HG03378 (cell line): ENCODE data around the gene ADAMTSL3.

Experiments
- ATAC-seq: cut with Tn5 transposase; IDR thresholded peaks from one replicate; pipeline ENCODE4 v1.9.1; 2021; ENCODE audit warnings: mild to moderate bottlenecking, moderate library complexity; ENCODE audit not compliant: unreplicated experiment

ADAMTSL3 gene

GRCh38 chr15:83816124-83816883 lies 162.4 kb downstream of the ADAMTSL3 start:
- no peak for ATAC-seq

DNA sequence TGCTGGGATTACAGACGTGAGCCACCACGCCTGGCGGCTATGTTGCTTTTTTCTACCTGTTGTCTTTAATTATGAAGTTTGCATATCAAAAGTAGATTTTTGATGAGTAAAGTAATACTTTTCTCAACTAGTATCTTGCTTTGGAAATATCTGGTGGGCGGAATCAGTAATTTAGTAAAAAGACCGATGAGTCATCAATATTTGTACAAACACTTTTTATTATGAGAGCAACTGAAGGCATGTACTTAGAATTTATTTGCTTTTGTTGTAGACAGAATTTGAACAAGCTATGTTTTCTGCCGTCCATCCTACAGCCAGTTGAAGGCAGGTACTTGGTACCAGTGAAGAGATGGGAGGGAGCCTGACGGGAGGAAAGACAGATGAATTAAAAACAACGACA lies 164.7 kb downstream of the ADAMTSL3 start:
- ATAC-seq: no peak

DNA sequence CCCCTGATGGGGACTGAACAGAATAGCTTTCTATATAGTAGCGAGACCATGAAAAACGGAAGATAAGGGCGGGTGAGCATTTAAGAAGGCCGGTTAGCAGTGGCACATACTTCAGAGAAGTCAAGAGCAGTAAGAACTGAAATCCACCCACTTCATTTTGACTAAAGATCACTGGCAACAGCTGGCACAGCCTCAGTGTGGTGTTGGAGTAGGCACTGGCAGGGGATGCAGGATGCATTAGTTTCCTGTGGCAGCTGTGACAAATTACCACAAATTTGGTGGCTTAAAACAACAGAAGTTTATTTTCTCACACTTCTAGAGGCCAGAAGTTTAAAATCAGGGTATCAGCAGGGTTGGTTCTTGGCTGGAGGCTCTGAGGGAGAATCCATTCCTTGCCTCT lies 176.5 kb downstream of the ADAMTSL3 start:
- no peak for ATAC-seq

DNA sequence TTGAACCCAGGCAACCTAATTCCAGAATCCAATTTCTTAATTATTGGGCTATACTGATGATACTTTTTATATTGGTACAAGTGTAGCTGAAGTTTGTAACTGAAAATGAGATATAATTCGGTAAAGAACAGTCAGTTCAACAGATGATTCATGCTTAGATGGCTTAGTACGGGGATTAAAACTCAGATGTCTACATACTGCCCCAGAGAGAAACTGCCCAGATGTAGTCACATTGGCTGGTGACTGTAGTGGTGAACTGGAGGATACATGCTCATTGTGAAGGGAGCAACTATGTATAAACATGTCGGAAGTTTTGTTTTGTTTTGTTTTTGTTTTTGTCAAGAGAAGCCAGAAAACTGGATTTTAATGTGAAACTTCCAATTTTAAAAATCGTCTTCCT lies 179.6 kb downstream of the ADAMTSL3 start:
- ATAC-seq: no peak

DNA sequence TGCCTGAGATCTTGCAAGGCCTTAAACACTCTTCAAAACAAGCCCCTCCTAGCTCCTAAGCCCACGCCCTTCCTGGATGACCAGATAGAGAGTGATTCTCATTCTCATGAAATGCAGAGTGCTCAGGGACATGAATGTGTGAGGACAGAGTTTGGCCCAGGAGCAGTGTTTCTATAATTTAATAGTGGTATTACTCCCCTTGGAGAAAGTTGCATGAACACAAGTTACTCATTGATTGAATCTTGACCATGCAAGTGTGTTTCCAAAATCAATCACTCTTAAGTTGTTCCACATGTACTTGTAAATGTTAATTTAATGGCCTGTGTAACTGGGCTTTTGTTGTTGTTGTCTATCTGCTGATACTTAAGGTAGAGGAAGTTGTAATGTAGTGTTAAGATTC lies 181.6 kb downstream of the ADAMTSL3 start:
- ATAC-seq: no peak

- ATAC-seq: no peak
Measured at GRCh38 chr15:83837945-83838571, 184.1 kb downstream of the ADAMTSL3 start.

- ATAC-seq: no peak
Measured at GRCh38 chr15:83838763-83839162, 184.8 kb downstream of the ADAMTSL3 start.

DNA sequence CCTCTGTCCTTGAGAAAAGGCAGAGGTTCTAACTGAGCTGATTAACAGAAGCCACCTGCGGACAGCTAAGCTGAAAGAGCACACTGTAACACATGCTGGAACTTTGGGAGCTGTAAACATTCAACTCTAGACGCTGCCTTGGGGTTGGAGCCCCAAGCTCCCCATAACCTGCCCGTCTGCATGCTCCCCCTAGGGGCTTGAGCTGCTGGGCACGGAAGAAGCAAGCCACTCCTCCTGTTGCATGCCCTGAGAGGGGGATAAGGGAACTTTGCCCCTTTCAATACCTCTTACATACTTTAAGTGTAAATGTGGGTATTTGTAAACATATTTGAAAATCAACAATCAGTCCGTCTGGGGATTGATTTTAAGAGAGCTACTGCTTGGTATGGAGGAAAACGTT lies 188.4 kb downstream of the ADAMTSL3 start:
- no peak for ATAC-seq

DNA sequence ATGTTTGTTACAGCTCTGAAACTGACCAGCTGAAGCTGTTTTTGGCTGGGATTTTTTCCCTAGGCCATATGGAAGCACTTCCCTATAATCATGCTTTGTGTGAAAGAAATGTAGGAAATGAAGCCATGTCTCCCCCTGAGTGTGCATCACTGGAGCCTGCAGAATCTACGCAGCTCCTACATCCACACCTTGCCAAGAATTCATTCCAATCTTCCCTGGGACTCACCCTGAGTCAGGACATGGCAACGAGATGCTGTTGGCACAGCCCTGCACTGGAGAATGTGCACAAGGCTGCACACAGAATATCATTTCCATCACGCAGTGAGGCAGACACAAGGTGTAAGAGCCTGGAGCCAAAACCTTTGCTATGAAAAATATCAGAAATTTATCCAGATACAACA lies 189.5 kb downstream of the ADAMTSL3 start:
- ATAC-seq: no peak

- no peak for ATAC-seq
Measured at GRCh38 chr15:83844742-83845141, 190.8 kb downstream of the ADAMTSL3 start.

DNA sequence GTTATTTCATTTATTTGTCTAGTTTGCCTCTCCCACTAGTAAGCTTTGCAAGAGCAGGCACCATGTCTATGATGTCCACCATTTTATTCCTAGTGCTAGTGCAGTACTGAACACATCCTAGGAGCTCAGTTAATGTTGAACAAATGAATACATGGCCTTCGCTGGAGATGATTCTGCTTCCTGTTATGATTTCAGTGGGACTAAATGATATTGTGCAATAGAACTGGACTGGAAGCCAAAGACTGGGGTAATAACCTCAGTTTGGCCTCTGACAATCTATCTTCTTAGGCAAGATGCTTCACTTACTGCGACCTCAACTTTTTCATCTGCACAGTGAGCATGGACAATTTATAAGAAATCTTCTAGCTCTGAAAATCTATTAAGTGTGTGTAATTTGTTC lies 191.3 kb downstream of the ADAMTSL3 start:
- no peak for ATAC-seq

GRCh38 chr15:83846847-83847246 lies 192.9 kb downstream of the ADAMTSL3 start:
- no peak for ATAC-seq

DNA sequence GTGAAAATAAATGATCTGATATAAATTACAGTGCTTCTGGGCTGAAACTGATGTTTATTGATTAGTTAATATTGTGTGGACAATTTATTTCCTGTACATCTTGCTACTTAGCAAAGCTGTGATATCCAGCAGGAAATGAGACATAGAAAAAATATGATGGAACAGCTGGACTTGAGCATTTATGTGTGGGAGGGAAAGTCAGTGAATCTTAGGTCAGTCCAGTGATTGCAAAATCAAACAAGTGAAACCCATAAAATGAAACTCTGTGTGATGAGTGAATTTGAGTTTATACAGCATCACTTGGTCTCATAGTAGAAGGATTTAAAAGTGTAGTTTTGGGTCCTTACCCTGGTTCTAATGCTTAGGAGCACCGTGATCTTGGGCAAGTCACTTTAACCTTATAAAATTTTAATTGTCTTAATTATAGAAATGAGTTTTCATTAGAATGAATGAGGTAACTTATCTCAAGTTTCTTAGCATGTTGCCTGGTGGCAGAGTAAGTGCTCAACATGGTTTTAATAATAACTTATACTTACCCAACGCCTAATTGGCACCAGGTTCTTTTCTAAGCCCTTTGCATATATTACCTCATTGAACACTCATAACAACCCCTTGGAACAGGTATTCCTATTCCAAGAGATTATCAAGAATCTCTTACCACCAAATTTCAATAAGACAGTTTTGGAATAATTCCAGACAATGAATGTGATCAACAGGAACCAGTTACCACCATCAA lies 194.6 kb downstream of the ADAMTSL3 start:
- no peak for ATAC-seq

- no peak for ATAC-seq
Measured at GRCh38 chr15:83850015-83850414, 196.1 kb downstream of the ADAMTSL3 start.

- ATAC-seq: no peak
Measured at GRCh38 chr15:83850501-83851245, 196.8 kb downstream of the ADAMTSL3 start.

GRCh38 chr15:83853232-83853631 lies 199.3 kb downstream of the ADAMTSL3 start:
- ATAC-seq: no peak

GRCh38 chr15:83854321-83854720 lies 200.4 kb downstream of the ADAMTSL3 start:
- no peak for ATAC-seq

DNA sequence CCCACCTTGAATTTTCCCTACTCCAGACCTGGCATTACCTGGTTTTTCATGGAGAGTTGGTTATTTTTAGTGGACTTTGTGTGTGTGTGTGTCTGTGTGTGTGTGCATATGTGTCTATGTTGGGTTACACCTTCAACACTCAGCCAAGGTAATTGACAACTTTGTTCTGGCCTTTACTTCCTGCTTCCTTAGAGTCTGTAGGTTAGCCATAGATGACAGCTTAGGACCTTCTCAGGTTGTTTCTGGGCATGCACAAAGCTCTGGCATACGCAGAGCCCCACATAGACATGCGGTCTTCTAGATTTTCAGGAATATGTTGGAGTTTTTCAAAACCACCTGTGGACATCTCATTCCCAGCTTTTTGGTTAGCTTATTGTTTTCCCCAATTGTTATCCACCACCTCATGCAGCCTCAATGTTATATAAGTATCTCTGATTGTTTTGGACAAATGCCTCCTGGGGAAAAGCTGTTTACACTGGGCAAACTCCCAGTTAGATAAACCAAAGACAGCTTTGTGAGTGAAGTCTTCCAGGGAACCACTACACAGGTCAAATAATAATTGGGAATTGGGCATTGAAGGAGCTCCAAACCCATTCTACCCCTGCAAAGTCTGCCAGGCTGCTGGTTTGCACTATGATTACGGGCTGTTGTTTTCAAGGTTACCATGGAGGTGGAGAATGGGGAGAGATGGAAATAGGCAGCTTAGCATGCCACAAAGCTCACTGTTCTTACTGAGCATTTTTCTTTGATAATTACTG lies 201.2 kb downstream of the ADAMTSL3 start:
- no peak for ATAC-seq

- no peak for ATAC-seq
Measured at GRCh38 chr15:83855956-83856355, 202.0 kb downstream of the ADAMTSL3 start.

- ATAC-seq: no peak
Measured at GRCh38 chr15:83858820-83859505, 205.0 kb downstream of the ADAMTSL3 start.
